ENCODE results near the gene DNAJC15. TPM values are rescaled to one million over a fixed set of nuclear protein-coding genes. Genes with fewer than 3 reads are reported as not detected.

DNAJC15 gene
- total RNA-seq, 1 experiment from 2014 or later, result 12.5 TPM

GRCh38 chr13:43083750-43084149 lies 60.4 kb downstream of the DNAJC15 start:
- DNase-seq (no peak), ATAC-seq (no peak)
- Histone ChIP-seq H2AFZ (ENCODE audit: low read length) (no peak overlapping the region), H3K4me3 (ENCODE audit: low read length) (no peak overlapping the region), H3K79me2 (ENCODE audit: low read length) (no peaks in the 10 kb centered on the region), H3K4me1 (ENCODE audit: insufficient read depth, low read length) (peaks cover 5% of the 10 kb centered on the region; the same call in 1 of the 2 replicates), H3F3A (ENCODE audit: low read length, unreplicated experiment) (no peaks in the 10 kb centered on the region), H3K36me3 (ENCODE audit: low read depth, low read length) (no peaks in the 10 kb centered on the region), H3K27ac (ENCODE audit: low read length) (no peak overlapping the region), H4K20me1 (ENCODE audit: low read length) (no peaks in the 10 kb centered on the region), H3K4me2 (ENCODE audit: low read length) (no peak overlapping the region), H3K9me2 (replicated peaks; ENCODE audit: low read length) (no peaks in the 10 kb centered on the region), H3K9me3 (ENCODE audit: low read length) (no peaks in the 10 kb centered on the region), H3K27me3 (ENCODE audit: low read length) (no peaks in the 10 kb centered on the region), H3K9ac (ENCODE audit: low read length) (no peak overlapping the region)
- POLR2A ChIA-PET (ENCODE audit: unreplicated experiment), result no interaction called here
- CTCF ChIA-PET, result no interaction called here
- TF ChIP-seq EZH2 (IDR thresholded peaks at IDR 0.05; ENCODE audit: low read length, unreplicated experiment), result no peak
- no TSS peak for BruUV-seq (replicated peaks)
- intact Hi-C loops (cut with micrococcal nuclease), result loop anchor here (2.0 to 10.0 kb wide), 6 partner anchors 49 to 709 kb away; no protein-coding TSS in a partner anchor

DNA sequence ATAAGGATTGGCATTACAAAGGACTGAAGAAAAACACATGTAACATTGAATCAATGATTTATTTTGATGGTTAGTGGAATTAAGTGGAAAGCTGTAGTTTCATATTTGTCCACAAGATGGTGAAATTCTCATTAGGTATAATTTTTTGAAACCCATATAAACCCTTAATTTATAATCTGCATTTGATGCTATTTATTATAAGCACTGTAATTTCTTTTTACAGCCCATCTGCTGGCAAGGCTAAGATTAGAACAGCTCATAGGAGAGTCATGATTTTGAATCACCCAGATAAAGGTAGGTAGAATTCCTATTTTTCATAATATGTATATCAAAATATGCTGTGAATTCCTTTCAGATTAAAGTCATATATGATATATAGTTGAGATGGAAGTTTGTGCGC lies 62.2 kb downstream of the DNAJC15 start:
- H3K9me3 ChIP-seq (ENCODE audit: low read length), result no peaks in the 10 kb centered on the region
- H3K9me2 ChIP-seq (replicated peaks; ENCODE audit: low read length), result no peaks in the 10 kb centered on the region
- H3K27ac ChIP-seq (ENCODE audit: low read length), result no peak overlapping the region
- H3K79me2 ChIP-seq (ENCODE audit: low read length), result no peaks in the 10 kb centered on the region
- intact Hi-C loops (cut with micrococcal nuclease), result loop anchor here (1.0 to 10.0 kb wide), 8 partner anchors 47 to 792 kb away; partner anchors contain the start of genes CCDC122 and LACC1
- no peak for TF ChIP-seq EZH2 (IDR thresholded peaks at IDR 0.05; ENCODE audit: low read length, unreplicated experiment)
- TF ChIP-seq, protein P1, sequence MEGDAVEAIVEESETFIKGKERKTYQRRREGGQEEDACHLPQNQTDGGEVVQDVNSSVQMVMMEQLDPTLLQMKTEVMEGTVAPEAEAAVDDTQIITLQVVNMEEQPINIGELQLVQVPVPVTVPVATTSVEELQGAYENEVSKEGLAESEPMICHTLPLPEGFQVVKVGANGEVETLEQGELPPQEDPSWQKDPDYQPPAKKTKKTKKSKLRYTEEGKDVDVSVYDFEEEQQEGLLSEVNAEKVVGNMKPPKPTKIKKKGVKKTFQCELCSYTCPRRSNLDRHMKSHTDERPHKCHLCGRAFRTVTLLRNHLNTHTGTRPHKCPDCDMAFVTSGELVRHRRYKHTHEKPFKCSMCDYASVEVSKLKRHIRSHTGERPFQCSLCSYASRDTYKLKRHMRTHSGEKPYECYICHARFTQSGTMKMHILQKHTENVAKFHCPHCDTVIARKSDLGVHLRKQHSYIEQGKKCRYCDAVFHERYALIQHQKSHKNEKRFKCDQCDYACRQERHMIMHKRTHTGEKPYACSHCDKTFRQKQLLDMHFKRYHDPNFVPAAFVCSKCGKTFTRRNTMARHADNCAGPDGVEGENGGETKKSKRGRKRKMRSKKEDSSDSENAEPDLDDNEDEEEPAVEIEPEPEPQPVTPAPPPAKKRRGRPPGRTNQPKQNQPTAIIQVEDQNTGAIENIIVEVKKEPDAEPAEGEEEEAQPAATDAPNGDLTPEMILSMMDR (conservative IDR thresholded peaks at IDR 0.05; ENCODE audit: low read depth, low read length), result peak; percentile 62
- H3F3A ChIP-seq (ENCODE audit: low read length, unreplicated experiment), result no peaks in the 10 kb centered on the region
- H3K4me3 ChIP-seq (ENCODE audit: low read length), result no peak overlapping the region
- CTCF ChIA-PET, result interaction anchor here (0.6 to 1.0 kb wide), 6 partner anchors 47 to 719 kb away, joined by 3 to 5 read pairs (median 4); no protein-coding TSS in a partner anchor
- no peak overlapping the region for H2AFZ ChIP-seq (ENCODE audit: low read length)
- DNase-seq, result peak; percentile 67
- no TSS peak for BruUV-seq (replicated peaks)
- 0 out of 2 replicates have a peak, but pooled peaks cover 3% of the 10 kb centered on the region for H3K36me3 ChIP-seq (ENCODE audit: low read depth, low read length)
- no peak overlapping the region for H3K4me2 ChIP-seq (ENCODE audit: low read length)
- H3K9ac ChIP-seq (ENCODE audit: low read length), result no peak overlapping the region
- no peaks in the 10 kb centered on the region for H4K20me1 ChIP-seq (ENCODE audit: low read length)
- peaks cover 5% of the 10 kb centered on the region; the same call in 1 of the 2 replicates for H3K4me1 ChIP-seq (ENCODE audit: insufficient read depth, low read length)
- ATAC-seq, result peak; percentile 49; the same call in 1 of the 2 replicates
- POLR2A ChIA-PET (ENCODE audit: unreplicated experiment), result interaction anchor here (0.6 kb wide), 1 partner anchor 817 kb away, joined by 7 read pairs; no protein-coding TSS in a partner anchor
- H3K27me3 ChIP-seq (ENCODE audit: low read length), result no peaks in the 10 kb centered on the region

DNA sequence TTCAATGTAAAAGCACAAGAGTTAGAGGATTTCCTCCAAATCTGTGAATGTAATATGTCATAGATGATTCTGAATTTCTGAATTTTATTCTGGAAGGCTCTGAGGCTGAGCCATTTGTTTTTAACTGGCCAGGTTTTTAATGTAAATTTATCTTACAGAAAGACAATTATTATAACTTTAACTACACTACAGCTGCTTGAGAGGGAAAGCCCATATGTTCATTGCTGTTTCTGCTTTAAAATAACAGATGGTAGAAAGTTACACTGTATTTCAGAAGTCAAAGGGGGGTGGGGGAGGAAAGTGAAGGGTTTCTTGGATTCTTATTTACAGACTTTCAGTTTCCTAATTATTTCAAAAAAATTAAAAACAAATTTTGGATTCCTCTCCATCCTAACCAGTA lies 62.8 kb downstream of the DNAJC15 start:
- no peak for TF ChIP-seq EZH2 (IDR thresholded peaks at IDR 0.05; ENCODE audit: low read length, unreplicated experiment)
- TF ChIP-seq, protein P1 (conservative IDR thresholded peaks at IDR 0.05; ENCODE audit: low read depth, low read length), result no peak
- no peak for TF ChIP-seq EZH2phosphoT487 (IDR thresholded peaks at IDR 0.05; ENCODE audit: borderline replicate concordance, low read length)
- Histone ChIP-seq H3K36me3 (ENCODE audit: low read depth, low read length) (0 out of 2 replicates have a peak, but pooled peaks cover 3% of the 10 kb centered on the region), H3K4me1 (ENCODE audit: insufficient read depth, low read length) (peaks cover 5% of the 10 kb centered on the region; the same call in 1 of the 2 replicates), H3F3A (ENCODE audit: low read length, unreplicated experiment) (no peaks in the 10 kb centered on the region), H3K27me3 (ENCODE audit: low read length) (no peaks in the 10 kb centered on the region), H4K20me1 (ENCODE audit: low read length) (no peaks in the 10 kb centered on the region), H3K9me3 (ENCODE audit: low read length) (no peaks in the 10 kb centered on the region), H3K9ac (ENCODE audit: low read length) (no peak overlapping the region), H3K79me2 (ENCODE audit: low read length) (no peaks in the 10 kb centered on the region), H3K9me2 (replicated peaks; ENCODE audit: low read length) (no peaks in the 10 kb centered on the region), H2AFZ (ENCODE audit: low read length) (no peak overlapping the region), H3K4me3 (ENCODE audit: low read length) (no peak overlapping the region), H3K27ac (ENCODE audit: low read length) (no peak overlapping the region), H3K4me2 (ENCODE audit: low read length) (no peak overlapping the region)
- ChIA-PET CTCF (no interaction called here), POLR2A (ENCODE audit: unreplicated experiment) (no interaction called here)
- intact Hi-C loops (cut with micrococcal nuclease), result loop anchor here (5.0 to 10.0 kb wide), 3 partner anchors 421 to 791 kb away; partner anchors contain the start of genes CCDC122 and LACC1
- no TSS peak for BruUV-seq (replicated peaks)
- DNase-seq, result no peak
- no peak for ATAC-seq
